ENCODE results near the gene NPHP4. TPM values are rescaled to one million over a fixed set of nuclear protein-coding genes. Genes with fewer than 3 reads are reported as not detected.

NPHP4 gene
- total RNA-seq, 1 experiment from 2014 or later: 16.8 TPM

DNA sequence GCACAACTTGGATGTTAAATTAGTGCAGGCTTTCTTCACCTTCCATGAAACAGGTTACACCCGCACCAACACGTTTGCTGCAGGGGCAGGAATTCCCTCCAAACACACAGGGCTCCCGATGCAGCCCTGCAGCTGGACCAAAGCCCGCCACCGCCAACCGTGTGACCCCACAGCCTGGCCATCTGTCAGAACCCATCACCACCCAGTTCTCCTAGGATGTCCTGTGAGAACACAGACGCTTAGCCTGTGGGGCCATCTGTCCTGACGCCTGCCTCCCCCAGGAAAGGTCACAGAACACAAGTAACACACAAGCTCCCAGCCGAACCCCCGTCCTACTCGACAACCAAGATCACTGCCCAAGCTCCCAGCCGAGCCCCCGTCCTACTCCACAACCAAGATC lies 108.1 kb downstream of the NPHP4 start (continued):
- TF ChIP-seq PRRX2 (CRISPR knock-in tag; IDR thresholded peaks at IDR 0.05) (no peak), FOXJ3 (CRISPR knock-in tag; IDR thresholded peaks at IDR 0.05; ENCODE audit: borderline replicate concordance) (no peak), ZNF671 (CRISPR knock-in tag; IDR thresholded peaks at IDR 0.05) (no peak), JUN (CRISPR knock-in tag; IDR thresholded peaks at IDR 0.05) (no peak), NR1H2 (CRISPR knock-in tag; IDR thresholded peaks at IDR 0.05) (no peak), NR3C1 (CRISPR knock-in tag; conservative IDR thresholded peaks at IDR 0.05; ENCODE audit: low read depth) (no peak), NFE2L1 (CRISPR knock-in tag; IDR thresholded peaks at IDR 0.05) (no peak), ZNF219 (CRISPR knock-in tag; IDR thresholded peaks at IDR 0.05; ENCODE audit: borderline replicate concordance) (no peak), ZNF121 (CRISPR knock-in tag; IDR thresholded peaks at IDR 0.05) (no peak), SMAD4 (CRISPR knock-in tag; IDR thresholded peaks at IDR 0.05) (no peak)
- TF ChIP-seq, protein P1, sequence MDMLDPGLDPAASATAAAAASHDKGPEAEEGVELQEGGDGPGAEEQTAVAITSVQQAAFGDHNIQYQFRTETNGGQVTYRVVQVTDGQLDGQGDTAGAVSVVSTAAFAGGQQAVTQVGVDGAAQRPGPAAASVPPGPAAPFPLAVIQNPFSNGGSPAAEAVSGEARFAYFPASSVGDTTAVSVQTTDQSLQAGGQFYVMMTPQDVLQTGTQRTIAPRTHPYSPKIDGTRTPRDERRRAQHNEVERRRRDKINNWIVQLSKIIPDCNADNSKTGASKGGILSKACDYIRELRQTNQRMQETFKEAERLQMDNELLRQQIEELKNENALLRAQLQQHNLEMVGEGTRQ (CRISPR knock-in tag; IDR thresholded peaks at IDR 0.05): no peak
- TF ChIP-seq, protein P2, sequence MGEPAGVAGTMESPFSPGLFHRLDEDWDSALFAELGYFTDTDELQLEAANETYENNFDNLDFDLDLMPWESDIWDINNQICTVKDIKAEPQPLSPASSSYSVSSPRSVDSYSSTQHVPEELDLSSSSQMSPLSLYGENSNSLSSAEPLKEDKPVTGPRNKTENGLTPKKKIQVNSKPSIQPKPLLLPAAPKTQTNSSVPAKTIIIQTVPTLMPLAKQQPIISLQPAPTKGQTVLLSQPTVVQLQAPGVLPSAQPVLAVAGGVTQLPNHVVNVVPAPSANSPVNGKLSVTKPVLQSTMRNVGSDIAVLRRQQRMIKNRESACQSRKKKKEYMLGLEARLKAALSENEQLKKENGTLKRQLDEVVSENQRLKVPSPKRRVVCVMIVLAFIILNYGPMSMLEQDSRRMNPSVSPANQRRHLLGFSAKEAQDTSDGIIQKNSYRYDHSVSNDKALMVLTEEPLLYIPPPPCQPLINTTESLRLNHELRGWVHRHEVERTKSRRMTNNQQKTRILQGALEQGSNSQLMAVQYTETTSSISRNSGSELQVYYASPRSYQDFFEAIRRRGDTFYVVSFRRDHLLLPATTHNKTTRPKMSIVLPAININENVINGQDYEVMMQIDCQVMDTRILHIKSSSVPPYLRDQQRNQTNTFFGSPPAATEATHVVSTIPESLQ (CRISPR knock-in tag; IDR thresholded peaks at IDR 0.05): no peak

DNA sequence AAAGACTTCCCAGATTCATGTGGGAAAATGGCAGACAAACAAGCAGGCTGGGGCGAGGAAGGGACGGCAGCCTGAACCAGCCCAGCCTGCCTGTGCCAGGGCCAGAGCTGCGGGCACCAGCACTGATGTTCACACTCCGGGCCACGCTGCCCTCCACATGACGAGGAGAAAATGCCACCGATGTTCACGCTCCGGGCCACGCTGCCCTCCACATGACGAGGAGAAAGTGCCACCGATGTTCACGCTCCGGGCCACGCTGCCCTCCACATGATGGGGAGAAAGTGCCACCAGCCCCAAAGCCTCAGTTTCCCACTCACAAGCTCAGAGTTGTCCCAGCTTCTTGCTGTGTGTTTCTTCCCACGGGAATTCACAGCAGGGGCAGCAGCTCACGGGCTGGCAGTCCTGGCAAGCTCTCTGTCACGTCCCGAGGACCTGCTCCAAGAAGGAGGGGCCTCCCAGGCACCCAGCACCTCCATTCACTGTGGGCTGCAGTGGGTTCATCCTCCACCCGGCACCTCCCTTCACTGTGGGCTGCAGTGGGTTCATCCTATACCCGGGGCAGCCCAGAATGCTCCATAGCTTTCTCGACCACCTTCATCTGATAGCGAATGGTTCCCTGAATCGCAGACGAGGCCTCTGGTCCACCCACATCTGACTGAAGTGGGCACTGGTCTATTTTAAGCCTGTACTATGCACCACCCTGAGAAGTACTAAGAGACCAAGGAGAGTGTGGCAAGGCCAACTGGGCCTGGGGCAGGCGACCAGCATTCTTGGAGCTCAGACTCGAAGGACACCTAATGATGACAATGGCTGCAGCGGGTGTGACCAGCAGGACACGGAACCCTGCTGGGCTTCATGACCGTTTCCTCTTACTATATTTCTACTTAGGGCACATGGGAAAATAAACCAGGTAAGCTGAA lies 108.8 kb downstream of the NPHP4 start:
- no peaks in the 10 kb centered on the region for H3K4me1 Mint-ChIP-seq
- TF ChIP-seq ESRRA (CRISPR knock-in tag; IDR thresholded peaks at IDR 0.05; ENCODE audit: borderline replicate concordance) (no peak), ZNF219 (CRISPR knock-in tag; IDR thresholded peaks at IDR 0.05; ENCODE audit: borderline replicate concordance) (no peak), SP1 (CRISPR knock-in tag; conservative IDR thresholded peaks at IDR 0.05) (no peak), ZNF138 (CRISPR knock-in tag; conservative IDR thresholded peaks at IDR 0.05) (no peak)
- TF ChIP-seq, protein P2 (CRISPR knock-in tag; IDR thresholded peaks at IDR 0.05): no peak
- TF ChIP-seq, protein P3, sequence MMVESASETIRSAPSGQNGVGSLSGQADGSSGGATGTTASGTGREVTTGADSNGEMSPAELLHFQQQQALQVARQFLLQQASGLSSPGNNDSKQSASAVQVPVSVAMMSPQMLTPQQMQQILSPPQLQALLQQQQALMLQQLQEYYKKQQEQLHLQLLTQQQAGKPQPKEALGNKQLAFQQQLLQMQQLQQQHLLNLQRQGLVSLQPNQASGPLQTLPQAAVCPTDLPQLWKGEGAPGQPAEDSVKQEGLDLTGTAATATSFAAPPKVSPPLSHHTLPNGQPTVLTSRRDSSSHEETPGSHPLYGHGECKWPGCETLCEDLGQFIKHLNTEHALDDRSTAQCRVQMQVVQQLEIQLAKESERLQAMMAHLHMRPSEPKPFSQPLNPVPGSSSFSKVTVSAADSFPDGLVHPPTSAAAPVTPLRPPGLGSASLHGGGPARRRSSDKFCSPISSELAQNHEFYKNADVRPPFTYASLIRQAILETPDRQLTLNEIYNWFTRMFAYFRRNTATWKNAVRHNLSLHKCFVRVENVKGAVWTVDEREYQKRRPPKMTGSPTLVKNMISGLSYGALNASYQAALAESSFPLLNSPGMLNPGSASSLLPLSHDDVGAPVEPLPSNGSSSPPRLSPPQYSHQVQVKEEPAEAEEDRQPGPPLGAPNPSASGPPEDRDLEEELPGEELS (CRISPR knock-in tag; IDR thresholded peaks at IDR 0.05): no peak
- TF ChIP-seq, protein P1 (CRISPR knock-in tag; IDR thresholded peaks at IDR 0.05): no peak
- H3K27me3 Mint-ChIP-seq (ENCODE audit: low read depth): no peaks in the 10 kb centered on the region
- no peak for ATAC-seq
- peaks cover 23% of the 10 kb centered on the region for H3K36me3 Mint-ChIP-seq
- peaks cover 12% of the 10 kb centered on the region for H3K9me3 Mint-ChIP-seq
- CTCF ChIA-PET: no interaction called here
- POLR2A ChIA-PET: interaction anchor here (0.5 kb wide), 1 partner anchor 125 kb away, joined by 6 read pairs; no protein-coding TSS in a partner anchor
- no peak for DNase-seq (ENCODE audit: low spot score)
- no peak overlapping the region for H3K27ac Mint-ChIP-seq
- H3K4me3 Mint-ChIP-seq: no peak overlapping the region
